Umbilical cord (tissue), 2 donors: ENCODE data around the gene KIF5C. TPM values are rescaled to one million over a fixed set of nuclear protein-coding genes. Genes with fewer than 3 reads are reported as not detected.
"Not testable (repeated sequence)": the region's sequence is repeated elsewhere in the genome, so short reads cannot be mapped to it uniquely, and the experiment has no call there.

Experiments used
- DNase-seq: peaks from one replicate; pipeline ENCODE4 v3.0.0-alpha.2; 2015; ENCODE audit warnings: low spot score
- total RNA-seq: library from RNA; depleted of rRNA; stranded (reverse); fragments of >200 nt; gene quantifications from one replicate; pipeline ENCODE4 v1.2.3, GENCODE V29; 2014; ENCODE audit warnings: low replicate concordance; ENCODE audit not compliant: insufficient read depth

The KIF5C gene
- total RNA-seq, result 4.3 TPM

DNA sequence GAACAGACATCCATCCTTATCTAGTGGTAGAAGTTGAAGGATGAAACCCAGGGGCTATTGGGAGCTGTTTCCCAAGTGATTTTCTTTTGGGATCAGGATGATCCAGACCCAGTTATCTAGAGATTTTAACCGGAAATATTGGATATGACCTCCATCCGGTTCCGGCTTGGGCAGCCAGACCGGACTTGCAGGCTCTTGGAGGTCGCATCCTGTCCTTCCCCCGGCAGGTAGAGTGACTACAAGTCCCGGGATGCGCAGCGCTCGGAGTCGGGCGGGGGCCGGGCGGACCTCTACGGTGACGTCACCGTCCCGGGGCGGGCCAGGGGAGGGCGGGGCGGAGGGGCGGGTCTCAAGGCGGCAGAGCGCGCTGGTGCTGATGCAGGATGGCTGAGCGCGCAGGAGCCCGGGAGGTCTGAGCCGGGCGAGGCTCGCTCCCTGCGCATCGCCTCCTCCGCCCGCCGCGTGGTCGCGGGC, at the start of gene KIF5C:
KIF5C (plus strand) TSS at position 360 of the 474 bp plus-strand sequence. CDS start 391 bp downstream, outside the sequence.
- DNase-seq, result peak; percentile 78

GRCh38 chr2:148826791-148827190, 48.2 kb upstream of the KIF5C start:
- no peak for DNase-seq

DNA sequence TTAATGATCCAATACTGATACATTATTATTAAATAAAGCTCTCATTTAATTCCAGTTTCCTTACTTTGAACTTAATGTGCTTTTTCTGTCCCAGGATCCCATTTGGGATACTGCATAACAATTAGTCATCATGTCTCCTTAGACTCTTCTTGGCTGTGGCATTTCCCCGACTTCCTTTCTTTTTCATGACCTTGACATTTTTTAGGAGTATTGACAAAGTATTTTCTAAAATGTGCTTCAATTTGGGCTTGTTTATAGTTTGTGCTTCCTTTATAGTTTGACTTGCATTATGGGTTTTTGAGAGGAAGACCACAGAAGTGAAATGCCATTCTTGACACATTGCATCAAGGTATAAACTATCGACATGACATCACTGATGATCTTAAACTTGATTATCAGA, 46.1 kb upstream of the KIF5C start:
- no peak for DNase-seq

DNA sequence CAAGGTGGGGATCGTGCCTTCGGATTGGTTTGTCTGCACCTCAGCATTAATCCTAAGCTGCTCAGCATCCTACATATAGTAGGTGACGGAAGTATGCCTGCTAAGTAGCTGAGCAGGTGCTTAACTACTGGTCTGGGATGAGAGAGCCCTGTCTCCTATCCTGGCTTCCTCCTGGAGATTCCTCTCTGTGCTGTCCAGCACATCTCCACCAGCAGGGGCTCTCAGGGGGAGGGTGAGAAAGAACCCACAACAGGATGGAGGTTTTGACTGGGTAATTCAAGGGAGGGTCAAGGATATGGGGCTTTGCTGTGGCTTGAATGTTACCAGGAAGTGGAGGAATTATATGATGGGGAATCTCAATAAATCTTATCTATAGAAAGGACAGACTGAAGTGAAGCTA, 45.4 kb upstream of the KIF5C start:
- DNase-seq, result no peak

DNA sequence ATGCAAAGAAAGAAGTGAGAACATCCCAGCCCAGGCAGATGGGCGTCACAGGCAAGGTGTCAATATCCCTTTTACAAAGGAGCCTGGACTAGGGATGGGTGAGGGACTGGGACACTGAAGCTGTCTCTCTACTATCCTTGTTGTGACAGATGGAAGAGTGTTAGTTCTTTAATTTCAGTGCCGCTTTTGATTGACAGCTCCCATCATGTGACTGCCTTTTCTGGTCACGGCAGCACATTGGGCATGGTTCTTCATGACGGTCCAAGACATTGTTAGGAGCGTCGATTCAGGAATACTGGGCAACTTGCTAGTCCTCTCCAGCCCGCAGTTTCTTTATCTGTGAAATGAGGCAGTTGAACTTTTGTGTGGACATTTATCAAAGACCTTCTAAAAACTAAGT, 42.4 kb upstream of the KIF5C start:
- DNase-seq, result no peak

- DNase-seq, result no peak
These were observed 33.0 kb upstream of the KIF5C start for GRCh38 chr2:148842050-148842449.

GRCh38 chr2:148848146-148848545, 26.9 kb upstream of the KIF5C start:
- DNase-seq, result no peak

- DNase-seq, result no peak
These were observed 21.6 kb upstream of the KIF5C start for GRCh38 chr2:148853458-148853857.

GRCh38 chr2:148860037-148860436, 15.0 kb upstream of the KIF5C start:
- no peak for DNase-seq

- DNase-seq, result no peak
These were observed 13.7 kb upstream of the KIF5C start for GRCh38 chr2:148861367-148861766.

- not testable (repeated sequence) for DNase-seq
These were observed 12.5 kb upstream of the KIF5C start for GRCh38 chr2:148862478-148862877.

DNA sequence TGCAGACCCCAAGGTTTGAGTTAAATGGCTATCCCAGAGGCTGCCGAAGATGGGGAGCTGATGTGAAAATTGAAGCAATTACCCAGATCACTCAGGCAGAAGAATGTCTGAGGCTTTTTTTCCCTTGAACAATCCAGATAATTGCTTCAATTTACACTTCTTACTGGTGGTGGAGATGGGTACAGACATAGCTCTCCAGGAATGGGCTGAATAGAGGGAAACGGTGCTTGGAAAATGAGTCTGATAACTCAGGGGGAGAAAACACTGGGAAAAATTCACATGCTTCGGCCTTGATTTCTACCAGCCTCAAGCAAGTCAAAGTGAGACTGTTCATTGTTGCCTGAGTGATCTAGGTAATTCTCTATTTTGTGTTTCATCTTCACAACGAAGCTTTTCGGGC, 9.5 kb upstream of the KIF5C start:
- no peak for DNase-seq

GRCh38 chr2:148866091-148866490, 8.9 kb upstream of the KIF5C start:
- no peak for DNase-seq

- DNase-seq, result no peak
These were observed 7.8 kb upstream of the KIF5C start for GRCh38 chr2:148867079-148867769.

DNA sequence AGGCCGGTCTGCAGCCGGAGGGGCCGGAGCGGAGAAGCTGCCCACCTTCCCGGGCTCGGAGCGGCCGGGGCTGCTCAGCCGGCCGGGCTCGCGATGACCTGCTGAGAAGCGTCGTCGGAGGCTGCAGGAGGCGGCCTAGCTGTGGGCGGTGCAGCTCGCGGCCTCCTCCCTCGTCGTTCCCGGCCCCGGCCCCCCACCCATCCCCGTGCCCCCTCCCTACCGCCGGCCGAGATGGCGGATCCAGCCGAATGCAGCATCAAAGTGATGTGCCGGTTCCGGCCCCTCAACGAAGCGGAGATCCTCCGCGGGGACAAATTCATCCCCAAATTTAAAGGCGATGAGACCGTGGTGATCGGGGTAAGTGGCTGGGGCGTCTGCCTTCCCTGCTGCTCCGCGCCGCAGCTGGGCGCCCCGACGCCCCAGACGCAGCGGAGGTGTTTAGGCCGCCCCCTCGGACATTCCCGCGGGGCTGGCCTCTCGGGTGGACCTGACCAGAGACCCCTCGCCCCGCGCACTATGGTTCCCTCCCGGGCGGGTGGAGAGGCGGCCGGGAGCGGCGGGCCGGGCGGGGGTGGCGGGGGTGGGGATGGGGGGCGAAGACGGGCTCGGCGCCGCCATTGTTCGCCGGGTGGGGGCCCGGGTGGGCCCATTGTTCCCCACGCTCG, 492 bp downstream of the KIF5C start:
- DNase-seq, result no peak

GRCh38 chr2:148876202-148876594, 1.2 kb downstream of the KIF5C start:
- no peak for DNase-seq

GRCh38 chr2:148876595-148877402, 1.8 kb downstream of the KIF5C start:
- DNase-seq, result no peak

GRCh38 chr2:148877403-148877740, 2.3 kb downstream of the KIF5C start:
- no peak for DNase-seq

DNA sequence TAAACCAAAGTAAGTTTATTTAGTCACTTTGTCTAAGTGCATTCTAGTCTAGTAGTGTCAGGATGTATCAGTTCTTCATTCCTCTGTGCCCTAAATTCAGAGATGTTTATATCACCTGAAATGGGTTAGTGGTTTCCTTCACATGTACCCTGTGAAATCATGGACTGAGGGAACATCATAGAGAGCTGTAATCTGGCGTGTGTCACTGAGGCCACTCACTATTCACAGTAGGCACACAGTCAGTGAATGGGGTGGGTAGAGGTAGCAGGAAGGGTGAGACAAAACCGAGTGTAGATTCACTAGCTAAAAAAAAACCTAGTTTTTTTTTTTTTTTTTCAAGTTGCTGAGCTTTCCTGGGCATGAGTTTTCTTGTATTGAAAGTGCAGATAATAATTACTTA, 5.6 kb downstream of the KIF5C start:
- no peak for DNase-seq

GRCh38 chr2:148882051-148882450, 7.0 kb downstream of the KIF5C start:
- no peak for DNase-seq

DNA sequence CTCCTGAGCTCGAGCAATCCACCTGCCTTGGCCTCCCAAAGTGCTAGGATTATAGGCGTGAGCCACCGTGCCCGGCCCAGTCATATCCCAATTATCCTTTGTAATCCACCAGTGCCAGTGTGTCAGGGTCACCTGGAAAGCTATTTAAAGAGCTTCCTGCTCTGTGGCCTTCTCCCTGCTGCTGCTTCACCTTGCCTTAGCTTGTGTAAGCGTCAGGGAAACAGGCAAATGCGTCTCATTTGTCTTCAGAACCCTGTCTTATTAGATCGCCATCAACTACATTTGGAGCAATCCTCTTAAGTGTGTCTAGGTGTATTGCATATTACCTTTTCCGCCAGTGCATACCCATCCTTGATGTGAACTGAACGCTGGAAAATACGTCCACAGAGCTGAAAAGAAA, 10.2 kb downstream of the KIF5C start:
- no peak for DNase-seq

- no peak for DNase-seq
These were observed 11.0 kb downstream of the KIF5C start for GRCh38 chr2:148885988-148886387.
